Gastrocnemius medialis (tissue), 4 donors: ENCODE measurements around the gene PPM1L. TPM values are rescaled to one million over a fixed set of nuclear protein-coding genes. Genes with fewer than 3 reads are reported as not detected.

Experiments
- ATAC-seq, 2 donors: fragments of 150-250 bp; one replicate each; pipeline ENCODE4 v1.9.1; 2016
- DNase-seq, 2 donors: peaks; one replicate each; pipeline ENCODE4 v3.0.0-alpha.2; 2019
- H3K27ac ChIP-seq, 4 donors: fragments of 200-600 bp; sonication (generic); 1 replicate in 1 of 4; 2 replicates in 3 of 4; pipeline ENCODE4 v1.5.1; 2016 to 2018; ENCODE audit warnings: mild to moderate bottlenecking in 2 of 4, moderate library complexity in 1 of 4
- H3K27me3 ChIP-seq, 3 donors: fragments of 200-600 bp; sonication (generic) in 2 of 3; 1 replicate in 1 of 3; 2 replicates in 2 of 3; pipeline versions ENCODE4 v1.5.1 to v1.6.0; 2016 to 2019; ENCODE audit warnings: mild to moderate bottlenecking in 1 of 3, moderate library complexity in 1 of 3
- H3K36me3 ChIP-seq, 2 donors: fragments of 200-600 bp; sonication (generic) in 1 of 2; one replicate each; pipeline ENCODE4 v1.5.1; 2017 to 2018
- H3K4me1 ChIP-seq, 2 donors: fragments of 200-600 bp; sonication (generic) in 1 of 2; one replicate each; pipeline ENCODE4 v1.5.1; 2016 to 2017; ENCODE audit warnings: mild to moderate bottlenecking in 2 of 2
- H3K4me3 ChIP-seq, 4 donors: fragments of 200-600 bp; sonication (generic) in 3 of 4; 1 replicate in 1 of 4; 2 replicates in 3 of 4; pipeline ENCODE4 v1.5.1; 2016 to 2019; ENCODE audit warnings: mild to moderate bottlenecking in 2 of 4
- H3K9me3 ChIP-seq, 3 donors: fragments of 200-600 bp; sonication (generic) in 2 of 3; 1 replicate in 1 of 3; 2 replicates in 2 of 3; pipeline ENCODE4 v1.5.1; 2016 to 2019
- CTCF ChIP-seq, 5 experiments: fragments of 450-650 bp in 3 of 5; fragments of 200-600 bp in 2 of 5; sonication (generic) in 2 of 5; IDR thresholded peaks in 4 of 5; conservative IDR thresholded peaks in 1 of 5; 1 replicate in 4 of 5; 2 replicates in 1 of 5; pipeline ENCODE4 v1.5.1; 2016 to 2019; ENCODE audit warnings: antibody characterized with exemption in 5 of 5, mild to moderate bottlenecking in 3 of 5, moderate library complexity in 3 of 5
- POLR2A ChIP-seq, 2 donors: fragments of 450-650 bp; IDR thresholded peaks; one replicate each; pipeline ENCODE4 v1.6.1; 2017; ENCODE audit warnings: antibody characterized with exemption in 2 of 2, mild to moderate bottlenecking in 2 of 2, moderate library complexity in 2 of 2
- in situ Hi-C, 4 donors: fragments of 200-750 bp; cut with MboI; loops; one replicate each; pipeline versions ENCODE4 v1.15.0 to v1.8.0; 2017; ENCODE audit warnings: low sequenced_read_pairs in 4 of 4
- intact Hi-C: fragments of 100-400 bp; cut with DNase I; formaldehyde crosslinking; loops from one replicate; pipeline ENCODE4 v1.15.1; 2023; ENCODE audit warnings: low total_unique reads
- total RNA-seq, 4 donors: library from RNA; depleted of rRNA; stranded (reverse); fragments of >200 nt; gene quantifications; one replicate each; pipeline versions ENCODE4 v1.1.0 to v1.2.3, GENCODE V29; 2016

Gene PPM1L
- total RNA-seq, 4 donors from 2014 or later, result 85.0 to 243 (median 122) TPM

GRCh38 chr3:160735826-160736225 is 20.2 kb upstream of the PPM1L start:
- peak; percentile 35 to 57 for DNase-seq
- in situ Hi-C loops, result no loop called here
- TF ChIP-seq POLR2A (IDR thresholded peaks at IDR 0.05) (no peak), CTCF (IDR thresholded peaks at IDR 0.05 in 4 of 5, conservative IDR thresholded peaks at IDR 0.05 in 1 of 5) (no peak)
- no peaks in the 10 kb centered on the region for H3K9me3 ChIP-seq
- peak; percentile 51 to 61 for ATAC-seq
- H3K4me3 ChIP-seq, result no peak overlapping the region
- peak overlapping the region in 1 of 4 donors; percentile 49 for H3K27ac ChIP-seq
- peaks cover 34 to 42% of the 10 kb centered on the region in 2 donors for H3K4me1 ChIP-seq
- intact Hi-C loops, result loop anchor here (5.0 kb wide), 1 partner anchor 159 kb away; no protein-coding TSS in a partner anchor
- H3K27me3 ChIP-seq, result no peaks in the 10 kb centered on the region
- no peaks in the 10 kb centered on the region for H3K36me3 ChIP-seq

- Histone ChIP-seq H3K4me1 (peaks cover 34 to 42% of the 10 kb centered on the region in 2 donors), H3K4me3 (no peak overlapping the region), H3K36me3 (no peaks in the 10 kb centered on the region), H3K9me3 (no peaks in the 10 kb centered on the region), H3K27ac (peak overlapping the region in 1 of 4 donors; percentile 82), H3K27me3 (no peaks in the 10 kb centered on the region)
- no peak for TF ChIP-seq POLR2A (IDR thresholded peaks at IDR 0.05)
- no peak for TF ChIP-seq CTCF (IDR thresholded peaks at IDR 0.05 in 4 of 5, conservative IDR thresholded peaks at IDR 0.05 in 1 of 5)
- intact Hi-C loops (loop anchor here (5.0 kb wide), 1 partner anchor 161 kb away; no protein-coding TSS in a partner anchor), in situ Hi-C loops (no loop called here)
- ATAC-seq (no peak), DNase-seq (no peak)
Observed at GRCh38 chr3:160738048-160738447, 18.0 kb upstream of the PPM1L start.

- Histone ChIP-seq H3K4me1 (peaks cover 34 to 42% of the 10 kb centered on the region in 2 donors), H3K27me3 (no peaks in the 10 kb centered on the region), H3K9me3 (no peaks in the 10 kb centered on the region), H3K36me3 (no peaks in the 10 kb centered on the region), H3K4me3 (no peak overlapping the region), H3K27ac (peak overlapping the region; percentile 63 to 82 (median 74))
- peak; percentile 98 for ATAC-seq
- TF ChIP-seq CTCF (IDR thresholded peaks at IDR 0.05 in 4 of 5, conservative IDR thresholded peaks at IDR 0.05 in 1 of 5) (no peak), POLR2A (IDR thresholded peaks at IDR 0.05) (peak in 1 of 2 donors; percentile 19)
- intact Hi-C loops, result loop anchor here (1.0 to 5.0 kb wide), 2 partner anchors 16 to 162 kb away; no protein-coding TSS in a partner anchor
- DNase-seq, result peak; percentile 86 to 93
- in situ Hi-C loops, result no loop called here
Observed at GRCh38 chr3:160739079-160739478, 17.0 kb upstream of the PPM1L start.

GRCh38 chr3:160746976-160747375 is 9.1 kb upstream of the PPM1L start:
- intact Hi-C loops (no loop called here), in situ Hi-C loops (no loop called here)
- Histone ChIP-seq H3K9me3 (no peaks in the 10 kb centered on the region), H3K27ac (no peak overlapping the region), H3K36me3 (no peaks in the 10 kb centered on the region), H3K4me1 (peaks cover 4 to 19% of the 10 kb centered on the region in 2 donors), H3K4me3 (no peak overlapping the region), H3K27me3 (no peaks in the 10 kb centered on the region)
- DNase-seq (no peak), ATAC-seq (no peak)
- no peak for TF ChIP-seq POLR2A (IDR thresholded peaks at IDR 0.05)
- no peak for TF ChIP-seq CTCF (IDR thresholded peaks at IDR 0.05 in 4 of 5, conservative IDR thresholded peaks at IDR 0.05 in 1 of 5)

GRCh38 chr3:160747422-160747821 is 8.6 kb upstream of the PPM1L start:
- Histone ChIP-seq H3K4me1 (peaks cover 4 to 20% of the 10 kb centered on the region in 2 donors), H3K9me3 (no peaks in the 10 kb centered on the region), H3K27me3 (no peaks in the 10 kb centered on the region), H3K4me3 (no peak overlapping the region), H3K27ac (no peak overlapping the region), H3K36me3 (no peaks in the 10 kb centered on the region)
- ATAC-seq (no peak), DNase-seq (no peak)
- no peak for TF ChIP-seq POLR2A (IDR thresholded peaks at IDR 0.05)
- TF ChIP-seq CTCF (IDR thresholded peaks at IDR 0.05 in 4 of 5, conservative IDR thresholded peaks at IDR 0.05 in 1 of 5), result no peak
- intact Hi-C loops, result no loop called here
- in situ Hi-C loops, result no loop called here
